Testis (tissue), 2 donors: ENCODE measurements around the gene LYAR.

Experiments used
- POLR2A ChIP-seq: fragments of 450-650 bp; IDR thresholded peaks from one replicate; pipeline ENCODE4 v1.6.1; 2017; ENCODE audit warnings: antibody characterized with exemption, mild to moderate bottlenecking, moderate library complexity
- TF ChIP-seq, protein P1 (sequence below), 3 experiments: fragments of 450-650 bp in 2 of 3; fragments of 200-600 bp in 1 of 3; sonication (generic) in 1 of 3; IDR thresholded peaks; one replicate each; pipeline ENCODE4 v1.5.1; 2016 to 2019; ENCODE audit warnings: antibody characterized with exemption in 3 of 3, mild to moderate bottlenecking in 2 of 3, moderate library complexity in 1 of 3

DNA sequence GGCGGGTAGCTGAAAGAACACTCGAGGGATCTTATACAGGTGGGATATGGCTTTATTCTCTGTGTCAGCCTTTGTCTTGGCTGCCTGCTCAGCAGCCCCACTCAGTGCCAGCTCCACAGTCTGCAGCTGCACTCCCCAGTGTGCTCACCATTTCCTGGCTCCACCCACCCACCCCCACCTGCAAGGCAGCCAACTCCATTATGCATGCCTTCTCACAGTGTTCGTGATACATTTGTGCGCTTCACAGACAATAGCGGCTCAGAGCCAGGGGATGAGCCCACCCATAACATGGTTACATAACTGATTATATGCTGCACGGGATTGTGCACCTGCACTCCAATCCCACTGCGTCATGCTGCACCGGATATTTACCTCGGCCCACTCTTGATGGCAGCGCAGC is 33.2 kb downstream of the LYAR start:
- TF ChIP-seq, protein P1, sequence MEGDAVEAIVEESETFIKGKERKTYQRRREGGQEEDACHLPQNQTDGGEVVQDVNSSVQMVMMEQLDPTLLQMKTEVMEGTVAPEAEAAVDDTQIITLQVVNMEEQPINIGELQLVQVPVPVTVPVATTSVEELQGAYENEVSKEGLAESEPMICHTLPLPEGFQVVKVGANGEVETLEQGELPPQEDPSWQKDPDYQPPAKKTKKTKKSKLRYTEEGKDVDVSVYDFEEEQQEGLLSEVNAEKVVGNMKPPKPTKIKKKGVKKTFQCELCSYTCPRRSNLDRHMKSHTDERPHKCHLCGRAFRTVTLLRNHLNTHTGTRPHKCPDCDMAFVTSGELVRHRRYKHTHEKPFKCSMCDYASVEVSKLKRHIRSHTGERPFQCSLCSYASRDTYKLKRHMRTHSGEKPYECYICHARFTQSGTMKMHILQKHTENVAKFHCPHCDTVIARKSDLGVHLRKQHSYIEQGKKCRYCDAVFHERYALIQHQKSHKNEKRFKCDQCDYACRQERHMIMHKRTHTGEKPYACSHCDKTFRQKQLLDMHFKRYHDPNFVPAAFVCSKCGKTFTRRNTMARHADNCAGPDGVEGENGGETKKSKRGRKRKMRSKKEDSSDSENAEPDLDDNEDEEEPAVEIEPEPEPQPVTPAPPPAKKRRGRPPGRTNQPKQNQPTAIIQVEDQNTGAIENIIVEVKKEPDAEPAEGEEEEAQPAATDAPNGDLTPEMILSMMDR (IDR thresholded peaks at IDR 0.05): no peak
- no peak for TF ChIP-seq POLR2A
